ENCODE measurements around the gene SNAP29. TPM values are rescaled to one million over a fixed set of nuclear protein-coding genes. Genes with fewer than 3 reads are reported as not detected.

SNAP29 gene
- total and polyA plus RNA-seq, 9 of the 15 experiments (the other 6 are each of a cell fraction or from before 2014, with no cell fraction given): 19.5 to 250 (median 75.9) TPM

- H3K4me1 ChIP-seq (replicated peaks in 1 of 2; ENCODE audit: control insufficient read depth in 2 of 2, insufficient read depth in 2 of 2, low read length in 2 of 2): peaks cover 0 to 7% of the 10 kb centered on the region in 2 experiments; a peak in 2 of 5 replicates
- WGBS (ENCODE audit: insufficient coverage, low coverage, missing lambda C conversion rate): 30% methylated on average over 6 of the region's 6 CpGs
- no peak overlapping the region for H3K4me2 ChIP-seq (ENCODE audit: insufficient read depth, low read length)
- ChIA-PET CTCF (ENCODE audit: low intra/inter-chr PET ratio) (interaction anchor here (0.7 kb wide), 1 partner anchor 117 kb away, joined by 3 read pairs; no protein-coding TSS in a partner anchor), POLR2A (interaction anchor here (1.0 to 54.6 kb wide), 3 partner anchors 14 to 42 kb away, joined by 3 to 1556 read pairs (median 24); partner anchors contain the start of genes AIFM3 and LZTR1)
- H4K20me1 ChIP-seq (replicated peaks; ENCODE audit: control insufficient read depth, insufficient read depth, low read length): no peaks in the 10 kb centered on the region
- no peaks in the 10 kb centered on the region for H3K36me3 ChIP-seq (ENCODE audit: control insufficient read depth, insufficient read depth, low read length)
- no peaks in the 10 kb centered on the region for H3K79me2 ChIP-seq (ENCODE audit: control insufficient read depth, insufficient read depth, low read length)
- H2AFZ ChIP-seq (ENCODE audit: low read depth, low read length): no peak overlapping the region
- 0 out of 4 replicates have a peak overlapping the region, but pooled peaks of 1 of the 2 experiments have one; percentile 30 for H3K9ac ChIP-seq (ENCODE audit: insufficient read depth in 1 of 2, low read depth in 2 of 2, low read length in 2 of 2)
- no peaks in the 10 kb centered on the region for H3K9me3 ChIP-seq (replicated peaks; ENCODE audit: control insufficient read depth, insufficient read depth, low read depth, low read length)
- BruUV-seq (replicated peaks): no TSS peak
- no peak overlapping the region for H3K4me3 ChIP-seq
- H3K27me3 ChIP-seq (ENCODE audit: control insufficient read depth in 2 of 2, insufficient read depth in 2 of 2, low read length in 2 of 2): peaks cover 4 to 14% of the 10 kb centered on the region in 2 experiments
- intact Hi-C loops (cut with micrococcal nuclease) (loop anchor here (10.0 kb wide), 1 partner anchor 405 kb away; the partner anchor contains the start of gene MED15), in situ Hi-C loops (cut with MboI) (no loop called here)
- DNase-seq (ENCODE audit: extremely low read depth in 1 of 4, low spot score in 3 of 4) (no peak), ATAC-seq (no peak), FAIRE-seq (no peak)
- no peaks in the 10 kb centered on the region for H3K9me1 ChIP-seq (ENCODE audit: control insufficient read depth, insufficient read depth, low read length)
- H3K27ac ChIP-seq (ENCODE audit: extremely low read depth, low read depth, low read length): no peak overlapping the region
- peak; percentile 59 for TF ChIP-seq CHD4 (IDR thresholded peaks at IDR 0.05; ENCODE audit: insufficient read depth, insufficient replicate concordance, low read depth, low read length, poor library complexity, severe bottlenecking)
- 0 out of 2 replicates have a peak, but pooled peaks have one; percentile 10 for TF ChIP-seq E2F4 (CRISPR knock-in tag; IDR thresholded peaks at IDR 0.05; ENCODE audit: low read depth)
- peak; percentile 77 for TF ChIP-seq RBM25 (IDR thresholded peaks at IDR 0.05; ENCODE audit: low read depth, low read length, severe bottlenecking)
- TF ChIP-seq HBP1 (CRISPR knock-in tag; IDR thresholded peaks at IDR 0.05): peak; percentile 66; the same call in 1 of the 2 replicates
- TF ChIP-seq NCOA6 (IDR thresholded peaks at IDR 0.05): no peak
- no peak for TF ChIP-seq BDP1 (IDR thresholded peaks at IDR 0.05; ENCODE audit: insufficient read depth, insufficient read length)
- TF ChIP-seq C11orf30 (IDR thresholded peaks at IDR 0.05; ENCODE audit: low read depth): no peak
- no peak for TF ChIP-seq ZNF277 (CRISPR knock-in tag; IDR thresholded peaks at IDR 0.05; ENCODE audit: borderline replicate concordance)
- peak; percentile 64; the same call in 1 of the 2 replicates for TF ChIP-seq THRB (CRISPR knock-in tag; conservative IDR thresholded peaks at IDR 0.05)
- peak; percentile 74; the same call in 1 of the 2 replicates for TF ChIP-seq PTBP1 (IDR thresholded peaks at IDR 0.05; ENCODE audit: low read depth, low read length)
- TF ChIP-seq THAP7 (CRISPR knock-in tag; IDR thresholded peaks at IDR 0.05): no peak
- peak; percentile 51 for TF ChIP-seq SNRNP70 (optimal IDR thresholded peaks at IDR 0.05; ENCODE audit: low read depth, low read length)
Observed at GRCh38 chr22:20909543-20910303, 50.9 kb downstream of the SNAP29 start.
